Posterior vena cava (tissue), 2 donors: ENCODE data around the gene CERS6. TPM values are rescaled to one million over a fixed set of nuclear protein-coding genes. Genes with fewer than 3 reads are reported as not detected.

Experiments used
- DNase-seq: peaks from one replicate; pipeline ENCODE4 v3.0.0-alpha.2; 2020; ENCODE audit warnings: low spot score
- intact Hi-C, 2 donors: fragments of 100-400 bp; cut with DNase I; formaldehyde crosslinking; loops; one replicate each; pipeline versions ENCODE4 v1.14.1 to v1.14.2; 2022 to 2023
- total RNA-seq, 2 donors: library from RNA; stranded (reverse); fragmentation: NEBNext Ultra II Directional; extraction: Animal tissue kit (Norgen Biotek cat#: 25700); gene quantifications; one replicate each; pipeline ENCODE4 v1.2.1, GENCODE V29; 2021
- donor health status: DM: yes; HTN: yes; CAD: no.
- donor health status: DM: yes; HTN: yes; CAD: no.

CERS6 gene
- total RNA-seq, 2 donors from 2014 or later: 13.2 to 18.2 TPM

- intact Hi-C loops: no loop called here
- no peak for DNase-seq
Measured at GRCh38 chr2:168729455-168729854, 273.4 kb downstream of the CERS6 start.

GRCh38 chr2:168730344-168730743, 274.3 kb downstream of the CERS6 start:
- no peak for DNase-seq
- intact Hi-C loops: no loop called here

- DNase-seq: no peak
- intact Hi-C loops: no loop called here
Measured at GRCh38 chr2:168731002-168731401, 274.9 kb downstream of the CERS6 start.

- intact Hi-C loops: no loop called here
Measured at GRCh38 chr2:168731616-168732015, 275.5 kb downstream of the CERS6 start.

DNA sequence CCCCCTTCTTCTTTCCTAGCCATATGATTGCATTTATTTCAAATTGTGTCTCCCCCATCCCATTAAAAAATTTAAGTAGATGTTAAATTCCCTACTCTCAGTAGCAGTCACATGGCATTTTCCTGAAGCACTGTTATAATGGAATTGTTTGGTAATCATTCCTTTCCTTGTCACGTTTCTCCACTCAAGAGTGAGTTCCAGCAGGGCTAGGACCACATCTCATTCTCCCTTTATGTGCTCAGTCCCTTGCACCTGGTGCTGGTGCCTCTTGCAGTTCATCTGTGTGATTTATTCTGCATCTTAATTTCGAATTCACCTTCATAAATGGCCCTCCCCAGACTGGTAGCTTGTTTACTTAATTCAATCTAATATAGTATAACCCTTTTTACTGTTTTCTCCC, 276.0 kb downstream of the CERS6 start:
- DNase-seq: no peak
- intact Hi-C loops: no loop called here

More at GRCh38 chr2:168731616-168732015, 275.5 kb downstream of the CERS6 start:
- no peak for DNase-seq

- intact Hi-C loops: no loop called here
- no peak for DNase-seq
Measured at GRCh38 chr2:168732506-168732905, 276.4 kb downstream of the CERS6 start.

GRCh38 chr2:168734199-168734760, 278.2 kb downstream of the CERS6 start:
- intact Hi-C loops: no loop called here
- DNase-seq: no peak

- DNase-seq: no peak
- intact Hi-C loops: no loop called here
Measured at GRCh38 chr2:168736649-168737445, 280.8 kb downstream of the CERS6 start.

DNA sequence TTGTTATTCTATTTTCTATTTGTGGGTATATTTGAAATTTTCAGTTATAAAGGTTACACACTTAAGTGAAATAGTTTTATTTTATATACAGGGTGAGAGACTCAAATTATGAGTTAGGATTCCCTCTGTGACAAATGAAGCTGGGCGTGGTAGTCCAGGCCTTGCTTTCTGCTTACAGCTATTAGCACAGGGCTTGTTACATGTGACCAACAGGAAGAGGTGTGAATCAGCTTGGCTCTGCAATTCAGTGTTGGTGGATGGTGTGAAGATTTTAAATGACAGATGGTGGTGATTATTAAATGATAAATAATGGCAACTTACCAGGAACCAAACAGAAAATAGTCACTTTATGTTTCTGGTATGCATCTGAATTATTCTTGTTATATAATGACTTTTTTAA, 282.0 kb downstream of the CERS6 start:
- no peak for DNase-seq
- intact Hi-C loops: no loop called here

- DNase-seq: no peak
- intact Hi-C loops: no loop called here
Measured at GRCh38 chr2:168740360-168740759, 284.3 kb downstream of the CERS6 start.

- no peak for DNase-seq
- intact Hi-C loops: no loop called here
Measured at GRCh38 chr2:168740788-168741187, 284.7 kb downstream of the CERS6 start.

DNA sequence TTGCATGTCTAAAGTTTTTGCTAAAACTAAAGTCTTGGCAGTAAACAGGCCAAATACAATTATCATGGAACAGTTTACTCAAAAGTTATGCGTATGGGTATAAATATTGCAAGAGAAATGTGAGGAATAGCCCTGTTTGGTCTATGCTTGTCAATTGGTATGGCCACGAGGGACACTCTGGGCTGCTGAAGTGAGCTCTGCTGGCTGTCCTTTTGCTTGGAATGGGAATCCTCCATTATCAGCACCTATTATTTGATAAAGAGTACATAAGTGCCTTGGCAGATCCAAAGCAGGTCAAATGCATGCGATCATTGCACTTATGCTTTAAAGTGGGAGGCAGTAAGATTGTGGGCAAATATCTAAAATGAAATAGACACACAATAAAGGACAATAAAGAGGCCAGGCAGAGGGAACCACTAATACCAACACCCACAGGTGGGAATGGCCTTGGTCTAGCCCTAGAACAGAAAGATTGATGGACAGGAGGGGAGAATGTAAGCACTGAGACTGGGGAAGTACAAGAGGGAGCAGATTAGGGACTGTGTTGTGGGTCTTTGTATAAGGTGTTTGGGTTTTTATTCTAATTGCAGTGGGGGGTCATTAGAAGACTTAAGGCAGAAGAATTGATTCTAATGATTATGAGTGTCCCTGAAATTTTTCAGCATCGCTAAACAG, 286.3 kb downstream of the CERS6 start:
- intact Hi-C loops: no loop called here
- DNase-seq: no peak

DNA sequence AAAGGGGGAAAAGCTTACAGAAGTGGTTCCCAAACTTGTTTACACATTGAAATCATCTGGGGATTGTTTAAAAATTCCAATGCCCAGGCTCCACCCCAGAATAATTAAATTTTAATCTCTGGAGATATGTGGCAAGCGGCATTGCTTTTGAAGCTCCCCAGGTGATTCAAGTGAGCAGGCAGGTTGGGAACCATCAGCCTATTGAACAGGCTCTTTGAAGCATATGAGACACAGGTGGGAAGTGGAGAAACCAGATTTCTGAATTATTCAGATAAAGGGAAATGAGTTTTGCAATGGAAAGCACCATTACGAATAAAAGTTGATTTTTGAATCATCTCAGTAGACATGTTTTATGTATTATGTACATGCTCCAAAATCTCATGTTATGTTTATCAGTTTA, 288.8 kb downstream of the CERS6 start:
- intact Hi-C loops: loop anchor here in 1 of 2 donors (1.0 kb wide), 1 partner anchor 21 kb away; no protein-coding TSS in a partner anchor
- no peak for DNase-seq

DNA sequence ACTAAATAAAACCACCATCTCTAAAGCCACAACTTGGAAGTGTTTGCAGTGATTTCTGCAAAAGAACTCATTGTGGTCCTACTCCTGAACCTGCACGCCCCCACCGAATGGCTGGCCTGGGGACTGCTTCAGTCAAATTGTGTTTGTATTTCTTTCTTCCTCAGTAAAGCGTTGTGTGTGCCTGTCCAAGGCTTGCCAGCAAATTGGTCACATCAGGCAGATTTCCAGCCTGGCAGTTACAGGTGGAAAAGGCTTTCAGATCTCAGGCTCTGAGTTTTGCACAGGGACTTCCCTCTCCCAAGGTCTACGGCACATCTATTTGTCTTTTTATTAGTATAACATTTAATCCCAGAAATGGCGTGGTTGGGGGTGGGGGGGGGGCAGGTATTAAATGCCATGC, 292.4 kb downstream of the CERS6 start:
- intact Hi-C loops: no loop called here
- no peak for DNase-seq

- intact Hi-C loops: no loop called here
- DNase-seq: no peak
Measured at GRCh38 chr2:168749297-168749696, 293.2 kb downstream of the CERS6 start.

DNA sequence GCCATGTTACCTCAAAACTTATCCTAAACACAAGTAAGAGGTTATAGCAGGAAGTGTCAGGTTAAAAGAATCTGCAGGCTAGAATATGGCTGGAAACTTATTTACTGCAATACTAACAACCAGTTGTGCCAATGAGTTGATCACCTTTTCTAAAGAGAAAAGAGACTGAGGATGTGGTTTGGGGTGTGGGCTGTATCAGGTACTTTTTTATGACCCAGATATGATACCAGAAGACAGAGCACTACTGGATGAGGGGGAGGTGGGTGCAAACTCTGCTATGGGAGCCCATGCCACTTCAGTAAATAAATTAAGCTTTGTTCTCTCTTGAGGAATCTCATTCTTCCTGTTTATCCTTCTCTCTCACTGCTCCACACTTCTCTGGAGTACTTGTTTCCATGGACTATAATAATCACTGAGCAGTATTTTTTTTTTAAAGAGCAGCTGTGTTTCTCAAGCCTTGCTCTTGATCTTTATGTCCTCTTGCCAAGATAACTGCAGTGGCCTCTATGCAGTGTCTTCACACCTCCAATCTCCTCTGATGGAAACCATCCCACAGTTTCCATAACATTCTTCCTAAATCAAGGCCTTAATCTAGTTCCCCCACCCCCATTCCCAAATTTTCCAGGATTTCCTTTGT, 295.1 kb downstream of the CERS6 start:
- DNase-seq: no peak
- intact Hi-C loops: loop anchor here in 1 of 2 donors (10.0 kb wide), 1 partner anchor 406 kb away; no protein-coding TSS in a partner anchor

GRCh38 chr2:168752361-168752760, 296.3 kb downstream of the CERS6 start:
- no peak for DNase-seq
- intact Hi-C loops: loop anchor here in 1 of 2 donors (10.0 kb wide), 1 partner anchor 408 kb away; no protein-coding TSS in a partner anchor

- intact Hi-C loops: loop anchor here in 1 of 2 donors (10.0 kb wide), 1 partner anchor 409 kb away; no protein-coding TSS in a partner anchor
- no peak for DNase-seq
Measured at GRCh38 chr2:168753765-168754329, 297.8 kb downstream of the CERS6 start.

- DNase-seq: no peak
- intact Hi-C loops: loop anchor here in 1 of 2 donors (10.0 kb wide), 1 partner anchor 412 kb away; no protein-coding TSS in a partner anchor
Measured at GRCh38 chr2:168757223-168757622, 301.2 kb downstream of the CERS6 start.
